A549 treated with ZK216348 at 1 μM for 4 hours (cell line): ENCODE results near the gene KIAA0586. TPM values are rescaled to one million over a fixed set of nuclear protein-coding genes. Genes with fewer than 3 reads are reported as not detected.

ENCODE experiments used
- total RNA-seq: library from RNA; stranded (reverse); fragments of 200-300 nt; extraction: Qiagen RNA extraction; gene quantifications from 5 replicates; pipeline ENCODE4 v1.2.3, GENCODE V29; 2022; ENCODE audit warnings: low read depth

KIAA0586 gene
- total RNA-seq, result 7.8 to 10.3 TPM (median 8.8 TPM) in 5 replicates

DNA sequence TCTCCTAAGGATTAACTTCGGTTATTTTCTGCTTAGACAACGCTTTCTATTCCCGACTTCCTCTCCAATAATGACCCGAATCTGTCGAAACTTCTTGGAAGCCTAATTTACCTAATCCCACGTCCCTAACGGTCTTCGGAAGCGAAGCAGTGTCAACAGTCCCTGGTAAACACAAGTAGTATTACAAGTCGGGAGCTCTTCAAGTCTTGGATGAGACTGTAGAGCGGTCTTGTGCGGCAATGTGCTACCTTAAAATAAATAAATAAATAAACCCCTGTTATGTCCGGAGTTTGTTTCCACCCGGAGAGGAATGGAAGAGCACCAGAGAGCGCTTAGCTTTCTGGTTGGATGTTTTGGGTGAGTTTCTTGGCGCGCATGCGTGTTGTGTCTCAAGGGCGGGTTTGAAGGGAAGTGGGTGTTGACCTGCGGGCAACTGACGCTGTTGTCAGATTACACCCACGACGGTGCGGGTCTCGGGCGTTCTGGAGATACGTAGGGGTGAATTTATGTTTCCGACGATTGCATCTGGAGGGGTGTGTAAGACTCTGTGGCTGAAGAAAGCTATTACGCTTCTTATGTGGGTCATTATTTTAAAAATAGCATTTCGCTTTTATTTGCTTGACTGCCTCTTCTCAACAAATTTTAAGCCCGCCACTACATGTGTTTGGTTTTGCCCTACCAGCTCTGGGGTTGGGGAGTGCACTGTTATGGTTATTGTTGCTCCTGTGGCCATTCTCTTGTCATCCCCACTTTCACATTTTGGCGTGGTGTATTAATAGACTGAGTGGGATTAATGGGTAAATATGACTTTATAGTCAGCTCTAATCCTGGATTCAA lies at the start of gene KIAA0586, which contains the start of gene TIMM9:
Gene KIAA0586 (plus strand): TSS at position 439 of the 837 bp plus-strand sequence. CDS start 546 bp downstream, outside the sequence.
Gene TIMM9 (minus strand): TSS at position 251 of the 837 bp plus-strand sequence. CDS start 15,586 bp downstream, outside the sequence.

DNA sequence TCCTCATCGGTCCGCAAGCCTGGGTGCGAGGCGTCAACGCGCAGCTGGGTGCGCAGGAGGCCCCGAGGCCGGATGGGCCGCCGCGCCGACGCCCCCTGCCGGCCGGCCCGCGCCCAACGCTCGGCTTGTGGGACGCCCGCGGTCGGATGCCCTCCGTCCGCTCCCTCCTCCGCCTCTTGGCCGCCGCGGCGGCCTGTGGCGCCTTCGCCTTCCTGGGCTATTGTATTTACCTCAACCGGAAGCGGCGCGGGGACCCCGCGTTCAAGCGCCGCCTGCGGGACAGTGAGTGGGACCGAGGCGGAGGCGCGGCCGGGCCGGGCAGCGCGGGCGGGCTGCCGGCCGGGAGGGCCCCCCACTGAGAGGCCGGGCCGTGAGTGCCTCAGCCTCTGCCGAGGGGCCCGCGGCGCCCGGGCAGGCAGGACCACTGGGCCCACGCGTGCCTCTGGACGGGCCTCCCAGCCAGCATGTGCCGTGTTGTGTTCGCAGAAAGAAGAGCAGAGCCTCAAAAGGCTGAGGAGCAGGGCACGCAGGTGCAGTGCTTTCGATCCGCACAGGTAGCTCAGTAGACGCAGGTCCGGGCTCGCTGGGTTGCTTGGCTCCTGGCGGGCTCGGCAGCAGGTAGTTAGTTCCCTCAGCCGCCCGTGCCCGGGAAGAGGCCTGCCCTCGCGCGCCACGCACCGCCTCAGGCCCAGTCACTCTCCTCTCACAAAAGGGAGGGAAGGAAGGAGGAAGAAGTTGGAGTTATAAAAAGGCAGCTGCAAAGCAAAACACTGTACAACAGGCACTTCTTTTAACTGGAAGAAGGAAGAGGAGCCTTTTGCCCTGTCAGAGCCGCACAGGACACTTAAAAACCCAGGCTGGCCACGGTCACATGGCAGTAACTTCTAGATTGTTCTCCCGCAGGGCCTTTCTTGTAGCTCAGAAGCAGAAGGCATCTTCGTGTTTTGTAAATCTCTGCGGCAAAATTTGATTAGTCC lies 31.4 kb upstream of the KIAA0586 start, which contains the start of gene TOMM20L:
Gene TOMM20L (plus strand): TSS at position 119 of the 977 bp plus-strand sequence. CDS start 28 bp downstream, at position 147.

Other genes with a start within 250 kb of the KIAA0586 start
- 35.2 to 75.4 TPM (median 50.1 TPM) in 5 replicates for gene ACTR10, start 227.6 kb upstream of the KIAA0586 start, total RNA-seq
- 166 to 280 TPM (median 197 TPM) in 5 replicates for gene PSMA3, start 182.9 kb upstream of the KIAA0586 start, total RNA-seq
- gene ARID4A, start 129.2 kb upstream of the KIAA0586 start, total RNA-seq, result 4.5 to 8.6 TPM (median 5.8 TPM) in 5 replicates
- not detected in 5 replicates for gene TOMM20L, start 31.8 kb upstream of the KIAA0586 start, total RNA-seq
- gene TIMM9, start 188 bp upstream of the KIAA0586 start, total RNA-seq, result 63.7 to 127 TPM (median 74.8 TPM) in 5 replicates
- 0.37 to 0.58 TPM (median 0.47 TPM) in 5 replicates for gene DACT1, start 210.2 kb downstream of the KIAA0586 start, total RNA-seq